Ovary (tissue), 3 donors: ENCODE results near the gene TRPV4.

ENCODE experiments used
- CTCF ChIP-seq, 3 donors: fragments of 450-650 bp in 2 of 3; fragments of 200-600 bp in 1 of 3; IDR thresholded peaks; one replicate each; pipeline versions ENCODE4 v1.5.1 to v1.8.0; 2016 to 2022; ENCODE audit warnings: antibody characterized with exemption in 3 of 3, mild to moderate bottlenecking in 1 of 3
- POLR2A ChIP-seq: fragments of 450-650 bp; IDR thresholded peaks from one replicate; pipeline ENCODE4 v1.6.1; 2017; ENCODE audit warnings: antibody characterized with exemption, mild to moderate bottlenecking, moderate library complexity
- donor health status: DM: no; HTN: no; CAD: no.

- no peak for TF ChIP-seq CTCF (IDR thresholded peaks at IDR 0.05)
- TF ChIP-seq POLR2A, result no peak
Observed at GRCh38 chr12:109756457-109756856, 76.7 kb downstream of the TRPV4 start.
